GM12878 (cell line): Measurements from ENCODE around the gene TMEM150B. TPM values are rescaled to one million over a fixed set of nuclear protein-coding genes. Genes with fewer than 3 reads are reported as not detected.

Experiments
- ATAC-seq: fragments of 200-7000 bp; cut with Tn5 transposase; 3 replicates; pipeline ENCODE4 v1.9.1; 2020; ENCODE audit warnings: mild to moderate bottlenecking, moderate library complexity
- BruUV-seq: library from RNA; stranded (reverse); fragments of 400-500 nt; replicated peaks from 2 replicates; lab custom pipeline; 2021; lab: Mats Ljungman, UMichigan
- CTCF ChIA-PET: fragments of 300-600 bp; sonication (Branson Sonifier 250); formaldehyde crosslinking; extraction: SDS; loops from one replicate; lab custom pipeline; 2021; ENCODE audit warnings: inconsistent platforms; lab: Yijun Ruan, JAX
- POLR2A ChIA-PET: fragments of 350-600 bp; formaldehyde crosslinking; extraction: SDS; loops from one replicate; lab custom pipeline; 2021; ENCODE audit warnings: inconsistent platforms; lab: Charles Lee
- RAD21 ChIA-PET: fragments of 300-600 bp; sonication (Branson Sonifier 250); formaldehyde crosslinking; loops from one replicate; lab custom pipeline; 2023; ENCODE audit warnings: antibody characterized with exemption; ENCODE audit not compliant: unreplicated experiment; lab: Charles Lee
- SMC1A ChIA-PET: fragments of 300-600 bp; sonication (Branson Sonifier 250); formaldehyde crosslinking; loops from one replicate; lab custom pipeline; 2023; ENCODE audit not compliant: unreplicated experiment, uncharacterized antibody; lab: Charles Lee
- DNase-seq: peaks from one replicate; pipeline ENCODE4 v3.0.0-alpha.2; 2011; ENCODE audit warnings: low read depth, low spot score
- FAIRE-seq: peaks from 3 replicates; lab custom pipeline; 2011; peaks lifted over from hg19 to GRCh38; lab: Jason Lieb, UNC
- H2AFZ ChIP-seq: 2 replicates; pipeline ENCODE4 v1.6.0; 2011; ENCODE audit warnings: low read depth, low read length, control low read depth; ENCODE audit not compliant: control insufficient read depth
- H3K27ac ChIP-seq: 2 replicates; pipeline ENCODE4 v1.5.1; 2011; ENCODE audit warnings: control low read depth; ENCODE audit not compliant: control insufficient read depth, insufficient read depth
- H3K27me3 ChIP-seq, 2 experiments: replicated peaks in 1 of 2; 2 replicates each; pipeline versions ENCODE4 v1.6.0 to v1.6.1; 2011; ENCODE audit warnings: low read length in 1 of 2; ENCODE audit not compliant: control insufficient read depth in 2 of 2, insufficient read depth in 2 of 2
- H3K36me3 ChIP-seq, 2 experiments: 2 replicates each; pipeline ENCODE4 v1.5.1; 2011; ENCODE audit warnings: low read length in 1 of 2; ENCODE audit not compliant: control insufficient read depth in 2 of 2, insufficient read depth in 2 of 2
- H3K4me1 ChIP-seq: 2 replicates; pipeline ENCODE4 v1.6.1; 2011; ENCODE audit warnings: mild to moderate bottlenecking, low read length, moderate library complexity, mixed read lengths; ENCODE audit not compliant: control insufficient read depth, insufficient read depth
- H3K4me2 ChIP-seq: 2 replicates; pipeline ENCODE4 v1.6.0; 2011; ENCODE audit warnings: control low read depth; ENCODE audit not compliant: control insufficient read depth, insufficient read depth
- H3K4me3 ChIP-seq: fragments of 200-600 bp; sonication (generic); 2 replicates; pipeline ENCODE4 v1.5.1; 2016
- H3K79me2 ChIP-seq: 2 replicates; pipeline ENCODE4 v1.6.0; 2011; ENCODE audit warnings: low read length; ENCODE audit not compliant: control insufficient read depth, insufficient read depth
- H3K9ac ChIP-seq: 2 replicates; pipeline ENCODE4 v1.8.0; 2011; ENCODE audit warnings: low read length, control low read depth, mixed read lengths; ENCODE audit not compliant: control insufficient read depth, insufficient read depth
- H3K9me3 ChIP-seq: replicated peaks from 3 replicates; pipeline ENCODE4 v1.5.1; 2011; ENCODE audit warnings: mild to moderate bottlenecking, low read length; ENCODE audit not compliant: control insufficient read depth, insufficient read depth
- H4K20me1 ChIP-seq: 2 replicates; pipeline ENCODE4 v1.6.0; 2011; ENCODE audit not compliant: control insufficient read depth, insufficient read depth
- CREB1 ChIP-seq: IDR thresholded peaks from 2 replicates; pipeline ENCODE4 v1.6.1; 2012; ENCODE audit warnings: low read depth, mild to moderate bottlenecking, inconsistent platforms
- NKRF ChIP-seq: fragments of 450-650 bp; conservative IDR thresholded peaks from 2 replicates; pipeline ENCODE4 v1.6.1; 2017; ENCODE audit warnings: mild to moderate bottlenecking, moderate library complexity
- SKIL ChIP-seq: fragments of 450-650 bp; IDR thresholded peaks from 2 replicates; pipeline ENCODE4 v1.6.1; 2017; ENCODE audit warnings: mild to moderate bottlenecking, low read depth, inconsistent platforms; ENCODE audit not compliant: poor library complexity, severe bottlenecking
- TCF7 ChIP-seq: IDR thresholded peaks from 2 replicates; pipeline ENCODE4 v1.6.1; 2014; ENCODE audit warnings: antibody characterized with exemption, borderline replicate concordance
- WGBS: methylation state at CpG from one replicate; pipeline ENCODE4 v1.1.6; 2016; ENCODE audit warnings: low lambda C conversion rate; ENCODE audit not compliant: insufficient replicate concordance, insufficient coverage; ENCODE audit errors: missing lambda C conversion rate; 5-methylcytosine and 5-hydroxymethylcytosine counted together
- in situ Hi-C: fragments of 300-500 bp; cut with MboI; formaldehyde crosslinking; loops from 9 replicates; pipeline ENCODE4 v1.14.3; 2018; ENCODE audit warnings: mixed read lengths
- intact Hi-C: fragments of 100-400 bp; cut with micrococcal nuclease; formaldehyde crosslinking; loops from one replicate; pipeline ENCODE4 v1.14.2; 2022; ENCODE audit not compliant: unreplicated experiment
- polyA plus RNA-seq, 11 experiments: library from polyadenylated mRNA; depleted of rRNA in 4 of 11; unstranded in 6 of 11; stranded (reverse) in 5 of 11; fragments of >200 nt; fragmentation: Nextera tagmentation in 4 of 11; fragmentation: Illumina TruSeq in 1 of 11; extraction: Ambion mirVana in 4 of 11; extraction: Trizol in 1 of 11; gene quantifications; 1 replicate in 1 of 11; 2 replicates in 10 of 11; pipeline versions ENCODE4 v1.2.1 to v1.2.3, GENCODE V29; 2011 to 2016; ENCODE audit warnings: inconsistent platforms in 2 of 11, missing spikeins in 2 of 11, low read depth in 1 of 11
- total RNA-seq, 4 experiments: library from RNA; depleted of rRNA in 3 of 4; stranded (reverse); fragments of >200 nt in 3 of 4; fragmentation: Illumina TruSeq in 1 of 4; extraction: Trizol in 1 of 4; gene quantifications; 2 replicates each; pipeline versions ENCODE4 v1.2.1 to v1.2.3, GENCODE V29; 2013 to 2021

TMEM150B gene
- total and polyA plus RNA-seq, 10 of the 15 experiments (the other 5 are each of a cell fraction or from before 2014, with no cell fraction given): 0.09 to 0.23 (median 0.18) TPM; not detected in 6

GRCh38 chr19:55346725-55347441 lies 21.7 kb upstream of the TMEM150B start (continued):
- no peak for TF ChIP-seq SKIL
- no peak for TF ChIP-seq TCF7
- no peak for TF ChIP-seq NKRF

GRCh38 chr19:55345818-55346724 lies 20.9 kb upstream of the TMEM150B start:
- FAIRE-seq: no peak
- WGBS: 92% methylated on average over 43 of the region's 43 CpGs
- POLR2A ChIA-PET: interaction anchor here (0.7 kb wide), 1 partner anchor 720 kb away, joined by 3 read pairs; no protein-coding TSS in a partner anchor
- Histone ChIP-seq H3K4me3 (no peak overlapping the region), H3K36me3 (no peaks in the 10 kb centered on the region; a peak in 1 of 4 replicates)
- intact Hi-C loops: no loop called here
- no peak for TF ChIP-seq CREB1
- TF ChIP-seq, all 136 proteins: peak for 0
- Histone ChIP-seq H2AFZ (no peak overlapping the region), H3K9ac (no peak overlapping the region), H3K79me2 (peaks cover 2% of the 10 kb centered on the region; the same call in 1 of the 2 replicates), H4K20me1 (no peaks in the 10 kb centered on the region), H3K4me2 (no peak overlapping the region), H3K27ac (no peak overlapping the region), H3K27me3 (no peaks in the 10 kb centered on the region), H3K9me3 (no peaks in the 10 kb centered on the region), H3K4me1 (peaks cover 4% of the 10 kb centered on the region; the same call in 1 of the 2 replicates)
- ATAC-seq (no peak), DNase-seq (no peak)
- SMC1A ChIA-PET: no interaction called here
- in situ Hi-C loops: no loop called here
- BruUV-seq: no TSS peak
- CTCF ChIA-PET: no interaction called here
- RAD21 ChIA-PET: no interaction called here
